Heart right ventricle (tissue), 16 donors: Measurements from ENCODE around the gene PLAC1. TPM values are rescaled to one million over a fixed set of nuclear protein-coding genes. Genes with fewer than 3 reads are reported as not detected.

Experiments used
- ATAC-seq, 8 donors: fragments of 200-7000 bp; cut with Tn5 transposase; one replicate each; pipeline ENCODE4 v1.9.1; 2020; ENCODE audit warnings: mild to moderate bottlenecking in 8 of 8, moderate library complexity in 8 of 8, moderate number of reproducible peaks in 1 of 8
- DNase-seq, 2 donors: peaks; one replicate each; pipeline ENCODE4 v3.0.0-alpha.2; 2020
- H3K27ac ChIP-seq, 10 donors: fragments of 200-600 bp; sonication (generic) in 2 of 10; one replicate each; pipeline versions ENCODE4 v1.5.0 to v1.8.0; 2020 to 2022; ENCODE audit warnings: mild to moderate bottlenecking in 3 of 10
- H3K27me3 ChIP-seq, 7 donors: fragments of 200-600 bp; one replicate each; pipeline ENCODE4 v1.8.0; 2021 to 2022; ENCODE audit warnings: mild to moderate bottlenecking in 2 of 7
- H3K36me3 ChIP-seq, 9 donors: fragments of 200-600 bp; sonication (generic) in 1 of 9; one replicate each; pipeline versions ENCODE4 v1.5.0 to v1.8.0; 2020 to 2022; ENCODE audit warnings: mild to moderate bottlenecking in 2 of 9
- H3K4me1 ChIP-seq, 9 donors: fragments of 200-600 bp; sonication (generic) in 1 of 9; one replicate each; pipeline versions ENCODE4 v1.5.0 to v1.8.0; 2020 to 2022; ENCODE audit warnings: mild to moderate bottlenecking in 4 of 9
- H3K4me3 ChIP-seq, 10 donors: fragments of 200-600 bp; sonication (generic) in 2 of 10; one replicate each; pipeline versions ENCODE4 v1.5.0 to v1.8.0; 2020 to 2022; ENCODE audit warnings: mild to moderate bottlenecking in 7 of 10, moderate library complexity in 2 of 10
- H3K9me3 ChIP-seq, 11 donors: fragments of 200-600 bp in 10 of 11; sonication (generic) in 2 of 11; one replicate each; pipeline versions ENCODE4 v1.5.0 to v1.8.0; 2013 to 2022; ENCODE audit warnings: mild to moderate bottlenecking in 2 of 11, control low read depth in 1 of 11, moderate library complexity in 1 of 11
- WGBS, 2 donors: extraction: QIAGEN DNeasy Blood & Tissue Kit; methylation state at CpG; one replicate each; pipeline ENCODE4 v1.1.7; 2013; ENCODE audit warnings: inconsistent platforms in 1 of 2; 5-methylcytosine and 5-hydroxymethylcytosine counted together
- intact Hi-C, 10 donors: fragments of 100-400 bp; cut with DNase I; formaldehyde crosslinking; loops; one replicate each; pipeline versions ENCODE4 v1.11.1 to v1.14.2; 2022
- polyA plus RNA-seq, 2 donors: library from polyadenylated mRNA; stranded (reverse); fragments of 200-250 nt; gene quantifications; one replicate each; pipeline ENCODE4 v1.2.3, GENCODE V29; 2013
- total RNA-seq, 10 donors: library from RNA; stranded (reverse); fragmentation: NEBNext Ultra II Directional in 3 of 10; extraction: Animal tissue kit (Norgen Biotek cat#: 25700) in 3 of 10; gene quantifications; one replicate each; pipeline versions ENCODE4 v1.2.1 to v1.2.4, GENCODE V29; 2021 to 2023
- TF ChIP-seq, protein P1 (sequence below), 9 donors: fragments of 200-600 bp; sonication (generic) in 2 of 9; IDR thresholded peaks; one replicate each; pipeline versions ENCODE4 v1.5.0 to v1.8.0; 2021 to 2022; ENCODE audit warnings: antibody characterized with exemption in 9 of 9, mild to moderate bottlenecking in 5 of 9, moderate library complexity in 1 of 9
- donor health status: Arrhythmogenic right ventricular cardiomyopathy.
- donor health status: ischemic (EF 13 %, LVEDD 7.1; RV severe dilation, severe dysfunction).
- donor health status: healthy with polysubstance abuse.
- donor health status: DM: no; HTN: yes; CAD: no.
- donor health status: DM: no; HTN: no; CAD: no.
- donor health status: ischemic (EF 25% LVEDD 6.9; RV normal size, moderate dysfunction).
- donor health status: ischemic (EF 25% LVEDD 5.7; RV mildly dilated, moderate dysfunction).
- donor health status: healthy.
- donor health status: DM: yes; HTN: yes; CAD: no.
- donor health status: Ischemic cardiomyopathy.
- donor health status: ischemic (EF 35%, LVEDD 5.7; RV mildly dilated, moderate dysfunction).
- donor health status: nonischemic (EF 11% LVEDD 7.7; RV severe dilation, severe dysfunction).
- donor health status: DM: yes; HTN: yes; CAD: no.
- donor health status: PGD.
- donor health status: ischemic (EF 29% LVEDD 5.4; RV normal size, mild dysfunction).
- donor health status: nonischemic (EF 23%, LVEDD 6.1; RV moderate dilation, normal function).

Gene PLAC1
- total and polyA plus RNA-seq, 12 donors, result not detected

- Histone ChIP-seq H3K4me3 (no peak overlapping the region), H3K27me3 (peaks cover 0 to 5% (median 0%) of the 10 kb centered on the region in 7 donors), H3K27ac (peak overlapping the region in 1 of 10 donors; percentile 13), H3K4me1 (no peaks in the 10 kb centered on the region), H3K9me3 (no peaks in the 10 kb centered on the region), H3K36me3 (no peaks in the 10 kb centered on the region)
- TF ChIP-seq, protein P1, sequence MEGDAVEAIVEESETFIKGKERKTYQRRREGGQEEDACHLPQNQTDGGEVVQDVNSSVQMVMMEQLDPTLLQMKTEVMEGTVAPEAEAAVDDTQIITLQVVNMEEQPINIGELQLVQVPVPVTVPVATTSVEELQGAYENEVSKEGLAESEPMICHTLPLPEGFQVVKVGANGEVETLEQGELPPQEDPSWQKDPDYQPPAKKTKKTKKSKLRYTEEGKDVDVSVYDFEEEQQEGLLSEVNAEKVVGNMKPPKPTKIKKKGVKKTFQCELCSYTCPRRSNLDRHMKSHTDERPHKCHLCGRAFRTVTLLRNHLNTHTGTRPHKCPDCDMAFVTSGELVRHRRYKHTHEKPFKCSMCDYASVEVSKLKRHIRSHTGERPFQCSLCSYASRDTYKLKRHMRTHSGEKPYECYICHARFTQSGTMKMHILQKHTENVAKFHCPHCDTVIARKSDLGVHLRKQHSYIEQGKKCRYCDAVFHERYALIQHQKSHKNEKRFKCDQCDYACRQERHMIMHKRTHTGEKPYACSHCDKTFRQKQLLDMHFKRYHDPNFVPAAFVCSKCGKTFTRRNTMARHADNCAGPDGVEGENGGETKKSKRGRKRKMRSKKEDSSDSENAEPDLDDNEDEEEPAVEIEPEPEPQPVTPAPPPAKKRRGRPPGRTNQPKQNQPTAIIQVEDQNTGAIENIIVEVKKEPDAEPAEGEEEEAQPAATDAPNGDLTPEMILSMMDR (IDR thresholded peaks at IDR 0.05), result no peak
- WGBS, 2 donors, result 79 to 96% methylated on average over 1 of the region's 1 CpG
- ATAC-seq (peak in 7 of 8 donors; percentile 38 to 89 (median 59)), DNase-seq (no peak)
- intact Hi-C loops, result no loop called here
These were observed 77.4 kb downstream of the PLAC1 start for GRCh38 chrX:134580907-134581306.

- DNase-seq (no peak), ATAC-seq (no peak)
- no peak overlapping the region for H3K4me3 ChIP-seq
- H3K36me3 ChIP-seq, result no peaks in the 10 kb centered on the region
- TF ChIP-seq, protein P1 (IDR thresholded peaks at IDR 0.05), result no peak
- intact Hi-C loops, result no loop called here
- no peak overlapping the region for H3K27ac ChIP-seq
- peaks cover 0 to 13% (median 4%) of the 10 kb centered on the region in 9 donors for H3K4me1 ChIP-seq
- WGBS, 2 donors, result 95 to 96% methylated on average over 5 of the region's 5 CpGs
- H3K27me3 ChIP-seq, result peaks cover 0 to 21% (median 0%) of the 10 kb centered on the region in 7 donors
- H3K9me3 ChIP-seq, result no peaks in the 10 kb centered on the region
These were observed 84.6 kb downstream of the PLAC1 start for GRCh38 chrX:134573683-134574035.

GRCh38 chrX:134572816-134573682 lies 85.2 kb downstream of the PLAC1 start:
- ATAC-seq, result no peak
- Histone ChIP-seq H3K4me1 (peaks cover 0 to 13% (median 4%) of the 10 kb centered on the region in 9 donors), H3K9me3 (no peaks in the 10 kb centered on the region), H3K4me3 (no peak overlapping the region), H3K27ac (no peak overlapping the region), H3K27me3 (peaks cover 0 to 21% (median 0%) of the 10 kb centered on the region in 7 donors), H3K36me3 (no peaks in the 10 kb centered on the region)
- WGBS, 2 donors, result 82 to 85% methylated on average over 5 of the region's 5 CpGs
- TF ChIP-seq, protein P1 (IDR thresholded peaks at IDR 0.05), result no peak
- intact Hi-C loops, result no loop called here
- no peak for DNase-seq

DNA sequence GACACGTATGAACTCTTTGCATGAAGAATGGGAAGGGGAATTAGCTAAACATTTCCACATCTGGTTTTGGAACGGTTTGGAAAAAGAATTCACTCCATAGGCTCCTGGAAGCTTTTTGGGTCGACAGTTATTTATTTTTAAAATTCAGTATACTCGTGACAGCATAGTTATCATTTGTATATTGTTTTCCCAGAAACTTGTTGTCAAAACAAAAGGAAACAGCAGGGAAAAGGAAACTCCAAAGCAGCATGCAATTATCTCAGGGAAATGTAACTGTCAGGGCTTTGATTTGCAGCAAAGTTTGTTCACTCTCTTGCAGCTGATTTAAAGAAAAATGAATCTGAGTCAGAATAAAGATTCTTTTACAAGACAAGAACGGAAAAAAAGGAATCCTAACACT lies 86.5 kb downstream of the PLAC1 start:
- Histone ChIP-seq H3K4me3 (no peak overlapping the region), H3K36me3 (no peaks in the 10 kb centered on the region), H3K4me1 (peaks cover 0 to 13% (median 4%) of the 10 kb centered on the region in 9 donors), H3K9me3 (no peaks in the 10 kb centered on the region), H3K27me3 (peaks cover 0 to 21% (median 0%) of the 10 kb centered on the region in 7 donors), H3K27ac (no peak overlapping the region)
- ATAC-seq (no peak), DNase-seq (no peak)
- WGBS, 2 donors, result 24 to 35% methylated on average over 5 of the region's 5 CpGs
- intact Hi-C loops, result no loop called here
- TF ChIP-seq, protein P1 (IDR thresholded peaks at IDR 0.05), result no peak
